HCT116 (cell line): ENCODE results near the gene RASSF3. TPM values are rescaled to one million over a fixed set of nuclear protein-coding genes. Genes with fewer than 3 reads are reported as not detected.

Source experiments
- ATAC-seq: fragments of 200-7000 bp; cut with Tn5 transposase; 2 replicates; pipeline ENCODE4 v1.9.1; 2020; ENCODE audit warnings: mild to moderate bottlenecking, moderate library complexity
- BruUV-seq: library from RNA; stranded (reverse); fragments of 400-500 nt; replicated peaks from 2 replicates; lab custom pipeline; 2021; lab: Mats Ljungman, UMichigan
- CTCF ChIA-PET: fragments of 300-600 bp; sonication (Branson Sonifier 250); formaldehyde crosslinking; loops from one replicate; lab custom pipeline; 2021; ENCODE audit warnings: antibody characterized with exemption; lab: Charles Lee
- POLR2A ChIA-PET: fragments of 300-600, 350-600 bp; sonication (Branson Sonifier 250); formaldehyde crosslinking; loops from one replicate; lab custom pipeline; 2021; ENCODE audit warnings: antibody characterized with exemption; lab: Charles Lee
- RAD21 ChIA-PET, 2 experiments: fragments of 300-600 bp; sonication (Branson Sonifier 250); formaldehyde crosslinking; loops; one replicate each; lab custom pipeline; 2023; ENCODE audit warnings: low total read pairs in 2 of 2; ENCODE audit not compliant: uncharacterized antibody in 2 of 2, unreplicated experiment in 2 of 2, low non-redundant PET in 1 of 2; lab: Charles Lee
- DNase-seq: peaks from one replicate; pipeline ENCODE4 v3.0.0-alpha.2; 2010; ENCODE audit warnings: low read depth, low spot score
- H2AFZ ChIP-seq: fragments of 200-600 bp; shearing (Covaris generic), sonication (generic); 2 replicates; pipeline ENCODE4 v1.6.1; 2017; ENCODE audit warnings: low read depth, mixed run types, mixed read lengths, antibody characterized with exemption, low read length; ENCODE audit not compliant: poor library complexity, severe bottlenecking
- H3K27ac ChIP-seq: 2 replicates; pipeline ENCODE4 v1.5.1; 2012; ENCODE audit warnings: low read depth, low read length
- H3K27me3 ChIP-seq: fragments of 200-600 bp; sonication (generic); 2 replicates; pipeline ENCODE4 v1.6.1; 2016; ENCODE audit warnings: mixed run types, low read length, mixed read lengths; ENCODE audit not compliant: insufficient read depth
- H3K36me3 ChIP-seq, 2 experiments: fragments of 200-500 bp in 1 of 2; fragments of 200-600 bp in 1 of 2; sonication (Bioruptor generic) in 1 of 2; sonication (generic) in 1 of 2; 2 replicates each; pipeline versions ENCODE4 v1.5.1 to v1.6.1; 2014 to 2016; ENCODE audit warnings: low read length in 2 of 2, inconsistent platforms in 1 of 2, mixed read lengths in 1 of 2, mixed run types in 1 of 2; ENCODE audit not compliant: insufficient read depth in 2 of 2, control insufficient read depth in 1 of 2
- H3K4me1 ChIP-seq, 2 experiments: fragments of 200-600 bp in 1 of 2; sonication (generic) in 1 of 2; 2 replicates each; pipeline versions ENCODE4 v1.5.1 to v1.6.1; 2012 to 2017; ENCODE audit warnings: low read length in 2 of 2, inconsistent platforms in 1 of 2, mild to moderate bottlenecking in 1 of 2, mixed read lengths in 1 of 2, mixed run types in 1 of 2, moderate library complexity in 1 of 2; ENCODE audit not compliant: insufficient read depth in 2 of 2, control insufficient read depth in 1 of 2
- H3K4me2 ChIP-seq: fragments of 200-600 bp; sonication (generic); 2 replicates; pipeline ENCODE4 v1.6.1; 2017; ENCODE audit warnings: mixed run types, low read length, mixed read lengths
- H3K4me3 ChIP-seq, 2 experiments: fragments of 200-600 bp in 1 of 2; sonication (generic) in 1 of 2; replicated peaks in 1 of 2; 2 replicates each; pipeline ENCODE4 v1.5.1; 2011 to 2016; ENCODE audit warnings: low read length in 2 of 2, control low read depth in 1 of 2, low read depth in 1 of 2, mild to moderate bottlenecking in 1 of 2, mixed read lengths in 1 of 2, mixed run types in 1 of 2
- H3K79me2 ChIP-seq: fragments of 200-600 bp; sonication (generic); 2 replicates; pipeline ENCODE4 v1.6.1; 2017; ENCODE audit warnings: mild to moderate bottlenecking, mixed run types, low read length, moderate library complexity, mixed read lengths; ENCODE audit not compliant: insufficient read depth
- H3K9ac ChIP-seq: fragments of 200-600 bp; sonication (generic); 2 replicates; pipeline ENCODE4 v1.6.1; 2016; ENCODE audit warnings: low read length, mixed read lengths
- H3K9me2 ChIP-seq: fragments of 200-600 bp; sonication (generic), shearing (Covaris generic); 2 replicates; pipeline ENCODE4 v1.6.1; 2017; ENCODE audit warnings: mixed run types, mild to moderate bottlenecking, moderate library complexity; ENCODE audit not compliant: insufficient read depth
- H3K9me3 ChIP-seq, 2 experiments: fragments of 200-500 bp in 1 of 2; fragments of 200-600 bp in 1 of 2; sonication (Bioruptor generic) in 1 of 2; sonication (generic) in 1 of 2; 2 replicates each; pipeline ENCODE4 v1.6.1; 2014 to 2017; ENCODE audit warnings: low read length in 2 of 2, mixed read lengths in 2 of 2, inconsistent platforms in 1 of 2, low read depth in 1 of 2, mild to moderate bottlenecking in 1 of 2, mixed run types in 1 of 2, moderate library complexity in 1 of 2; ENCODE audit not compliant: control insufficient read depth in 1 of 2, insufficient read depth in 1 of 2
- H4K20me1 ChIP-seq: fragments of 200-600 bp; sonication (generic), shearing (Covaris generic); 2 replicates; pipeline ENCODE4 v1.6.1; 2017; ENCODE audit warnings: mixed run types, mild to moderate bottlenecking, moderate library complexity; ENCODE audit not compliant: insufficient read depth
- POLR2AphosphoS5 ChIP-seq: IDR thresholded peaks from 2 replicates; pipeline ENCODE4 v1.6.1; 2011; ENCODE audit warnings: mild to moderate bottlenecking, low read depth, low read length, moderate library complexity
- ZFX ChIP-seq: fragments of 450-650 bp; IDR thresholded peaks from 2 replicates; pipeline ENCODE4 v1.6.1; 2017
- intact Hi-C: fragments of 100-400 bp; cut with micrococcal nuclease; formaldehyde crosslinking; loops from 2 replicates; pipeline ENCODE4 v1.10.0; 2022
- total RNA-seq: library from RNA; stranded (reverse); gene quantifications from one replicate; pipeline ENCODE4 v1.2.1, GENCODE V29; 2021; ENCODE audit not compliant: unreplicated experiment
- TF ChIP-seq, protein P1 (sequence below): IDR thresholded peaks from 2 replicates; pipeline ENCODE4 v1.6.1; 2012

RASSF3 gene
- total RNA-seq, 1 experiment from 2014 or later, result 67.1 TPM

GRCh38 chr12:64742416-64742815 lies 132.1 kb downstream of the RASSF3 start:
- no peak overlapping the region for H3K4me3 ChIP-seq
- H3K9me3 ChIP-seq, result no peaks in the 10 kb centered on the region
- no peak overlapping the region for H3K4me2 ChIP-seq
- intact Hi-C loops, result no loop called here
- H4K20me1 ChIP-seq, result no peaks in the 10 kb centered on the region
- H3K9ac ChIP-seq, result no peak overlapping the region
- H3K27me3 ChIP-seq, result no peaks in the 10 kb centered on the region
- H3K9me2 ChIP-seq, result no peaks in the 10 kb centered on the region
- H3K36me3 ChIP-seq, result peaks cover 4 to 6% of the 10 kb centered on the region in 2 experiments; a peak in 2 of 4 replicates
- no peaks in the 10 kb centered on the region for H3K79me2 ChIP-seq
- H2AFZ ChIP-seq, result no peak overlapping the region
- no peak overlapping the region for H3K27ac ChIP-seq
- CTCF ChIA-PET, result no interaction called here
- TF ChIP-seq ZFX (no peak), POLR2AphosphoS5 (no peak)
- BruUV-seq, result no TSS peak
- RAD21 ChIA-PET, result no interaction called here
- ATAC-seq (no peak), DNase-seq (no peak)
- POLR2A ChIA-PET, result no interaction called here
- 0 out of 4 replicates have a peak, but pooled peaks cover 0 to 8% of the 10 kb centered on the region in 2 experiments for H3K4me1 ChIP-seq

DNA sequence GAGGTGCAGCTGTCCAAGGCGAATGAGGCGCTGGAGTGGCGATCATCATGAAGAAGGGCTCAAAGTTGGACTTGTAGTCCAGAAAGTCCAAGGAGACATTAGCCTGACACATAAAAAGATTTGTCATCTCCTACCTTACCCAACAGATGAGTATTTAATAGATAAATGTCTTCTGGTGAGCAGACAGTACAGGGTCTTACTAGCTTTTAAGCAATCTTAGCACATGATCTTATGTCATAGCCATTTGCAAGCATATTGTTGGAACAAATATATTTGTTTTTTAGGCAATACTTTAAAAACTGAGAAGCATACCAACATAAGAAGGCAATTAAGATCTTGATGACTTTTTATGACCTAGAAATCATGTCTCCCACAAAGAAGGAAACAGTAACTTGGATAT lies 132.9 kb downstream of the RASSF3 start:
- ATAC-seq, result no peak
- Histone ChIP-seq H3K4me2 (no peak overlapping the region), H3K79me2 (no peaks in the 10 kb centered on the region), H2AFZ (no peak overlapping the region), H3K9ac (no peak overlapping the region), H3K27me3 (no peaks in the 10 kb centered on the region), H4K20me1 (no peaks in the 10 kb centered on the region), H3K27ac (no peak overlapping the region), H3K36me3 (peaks cover 4 to 6% of the 10 kb centered on the region in 2 experiments; a peak in 2 of 4 replicates), H3K4me1 (0 out of 4 replicates have a peak, but pooled peaks cover 0 to 8% of the 10 kb centered on the region in 2 experiments), H3K9me2 (no peaks in the 10 kb centered on the region), H3K9me3 (no peaks in the 10 kb centered on the region), H3K4me3 (no peak overlapping the region)
- RAD21 ChIA-PET, result no interaction called here
- BruUV-seq, result no TSS peak
- TF ChIP-seq, protein P1, sequence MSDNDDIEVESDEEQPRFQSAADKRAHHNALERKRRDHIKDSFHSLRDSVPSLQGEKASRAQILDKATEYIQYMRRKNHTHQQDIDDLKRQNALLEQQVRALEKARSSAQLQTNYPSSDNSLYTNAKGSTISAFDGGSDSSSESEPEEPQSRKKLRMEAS, result no peak
- CTCF ChIA-PET, result no interaction called here
- DNase-seq, result no peak
- intact Hi-C loops, result no loop called here
- POLR2A ChIA-PET, result no interaction called here
